ENCODE measurements around the gene ZNF154. TPM values are rescaled to one million over a fixed set of nuclear protein-coding genes. Genes with fewer than 3 reads are reported as not detected.
"Not testable (repeated sequence)": the region's sequence is repeated elsewhere in the genome, so short reads cannot be mapped to it uniquely, and the experiment has no call there.

Gene ZNF154
- total RNA-seq (2014; rRNA removed; shearing (Covaris generic)): not detected in 2 replicates

DNA sequence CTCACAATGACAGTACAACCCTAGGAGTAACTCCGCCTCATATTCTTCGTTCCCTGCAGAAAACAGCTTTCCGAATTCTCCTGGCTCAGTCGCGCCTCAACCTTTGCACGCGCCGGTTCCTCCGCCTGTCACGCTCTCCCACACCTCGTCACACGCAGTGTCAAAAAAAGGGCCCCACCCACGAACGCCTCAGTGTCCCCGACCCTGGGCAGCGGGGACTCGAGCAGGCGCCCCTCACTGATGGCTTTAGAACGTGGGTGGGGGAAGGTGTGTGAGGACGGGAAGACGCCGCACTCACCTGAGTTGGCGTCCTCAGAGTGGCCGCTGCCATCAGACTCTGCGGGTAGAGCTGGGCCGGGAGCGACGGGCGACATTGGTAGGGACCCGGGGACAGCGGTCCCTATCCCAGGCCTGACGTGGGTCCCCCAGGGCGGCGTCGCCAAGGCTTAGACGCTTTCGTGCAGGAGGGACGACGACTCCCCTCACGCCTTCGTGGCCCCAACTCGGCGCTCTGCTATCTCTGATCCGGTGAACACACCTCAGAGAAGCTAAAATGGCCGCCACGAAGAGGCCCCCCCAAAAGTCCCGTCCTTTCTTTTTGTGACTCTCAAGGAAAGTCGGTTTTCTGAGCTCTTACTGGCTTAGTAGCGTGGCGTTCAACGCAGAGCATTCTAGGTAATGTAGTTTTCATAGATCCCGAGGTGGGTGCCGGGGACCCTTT lies at the start of gene ZNF154:
ZNF154 (minus strand) TSS at position 564 of the 721 bp plus-strand sequence; CDS start at position 331, 233 bp downstream.
- DNase-seq (ENCODE audit: low read depth): no peak

DNA sequence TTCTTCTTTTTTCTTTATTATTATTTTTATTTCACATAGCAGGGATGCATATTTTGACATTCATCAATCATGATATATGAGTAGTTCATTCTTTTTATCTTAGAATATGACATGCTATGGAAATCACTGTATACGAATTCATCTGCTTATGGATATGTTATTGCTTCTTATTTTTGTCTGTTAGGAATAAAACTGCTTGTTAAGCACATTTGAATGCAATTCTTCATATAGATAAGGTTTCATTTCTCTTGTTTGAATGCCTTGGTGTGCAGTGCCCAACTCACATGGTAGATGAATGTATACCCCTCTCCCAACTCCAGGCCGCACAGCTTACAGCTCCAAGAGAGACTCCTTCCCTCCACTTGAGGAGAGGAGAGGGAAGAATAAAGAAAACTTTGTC lies 48.9 kb upstream of the ZNF154 start:
- no peak for DNase-seq (ENCODE audit: low read depth)

DNA sequence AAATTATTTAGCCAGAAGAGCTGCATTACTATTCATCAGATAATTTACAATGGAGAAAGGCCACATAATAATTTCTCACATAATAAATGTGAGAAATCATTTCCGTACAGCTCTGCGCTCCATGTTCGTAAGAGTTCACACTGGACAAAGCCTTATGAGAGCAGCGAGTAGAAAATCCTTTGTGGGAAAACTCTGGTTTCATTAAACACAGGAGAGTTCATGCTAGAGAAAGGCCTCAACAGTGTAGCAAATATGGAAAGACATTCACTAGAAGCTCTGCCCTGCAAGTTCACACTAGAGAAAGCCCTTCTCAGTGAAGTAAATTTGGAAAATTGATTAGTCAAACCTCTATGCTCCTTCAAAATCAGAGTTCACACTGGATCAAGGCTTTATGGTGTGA lies 46.0 kb upstream of the ZNF154 start:
- DNase-seq (ENCODE audit: low read depth): no peak

DNA sequence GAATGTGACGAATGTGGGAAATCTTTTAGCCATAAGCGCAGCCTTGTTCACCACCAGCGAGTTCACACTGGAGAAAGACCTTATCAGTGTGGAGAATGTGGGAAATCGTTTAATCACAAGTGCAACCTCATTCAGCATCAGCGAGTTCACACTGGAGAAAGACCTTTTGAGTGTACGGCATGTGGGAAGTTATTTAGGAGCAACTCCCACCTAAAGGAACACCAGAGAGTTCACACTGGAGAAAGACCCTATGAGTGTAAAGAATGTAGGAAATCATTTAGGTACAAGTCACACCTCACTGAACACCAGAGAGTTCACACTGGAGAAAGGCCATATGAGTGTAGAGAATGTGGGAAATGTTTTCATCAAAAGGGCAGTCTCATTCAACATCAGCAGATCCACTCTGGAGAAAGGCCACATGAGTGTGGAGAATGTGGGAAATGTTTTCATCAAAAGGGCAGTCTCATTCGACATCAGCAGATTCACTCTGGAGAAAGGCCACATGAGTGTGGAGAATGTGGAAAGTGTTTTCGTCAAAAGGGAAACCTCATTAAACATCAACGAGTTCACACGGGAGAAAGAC lies 45.2 kb upstream of the ZNF154 start:
- DNase-seq (ENCODE audit: low read depth): no peak

DNA sequence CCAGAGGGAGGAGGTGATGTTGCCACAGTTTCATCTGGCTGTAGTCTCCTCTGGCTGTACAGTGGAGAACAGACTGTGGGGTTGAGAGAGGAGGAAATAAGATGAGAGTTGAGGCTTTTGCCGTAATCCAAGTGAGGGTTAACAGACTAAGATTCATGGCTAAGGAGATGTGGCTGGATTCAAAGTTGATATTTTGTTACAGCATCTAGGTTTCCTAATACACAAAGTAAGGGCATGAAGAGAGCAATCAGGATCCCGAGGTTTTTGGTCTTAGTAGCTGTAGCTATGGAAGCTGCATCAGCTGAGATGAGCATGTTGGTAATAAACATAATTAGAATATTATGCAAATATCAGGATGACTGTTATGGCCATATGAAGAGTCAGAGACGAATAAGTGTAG lies 39.0 kb upstream of the ZNF154 start:
- no peak for DNase-seq (ENCODE audit: low read depth)

DNA sequence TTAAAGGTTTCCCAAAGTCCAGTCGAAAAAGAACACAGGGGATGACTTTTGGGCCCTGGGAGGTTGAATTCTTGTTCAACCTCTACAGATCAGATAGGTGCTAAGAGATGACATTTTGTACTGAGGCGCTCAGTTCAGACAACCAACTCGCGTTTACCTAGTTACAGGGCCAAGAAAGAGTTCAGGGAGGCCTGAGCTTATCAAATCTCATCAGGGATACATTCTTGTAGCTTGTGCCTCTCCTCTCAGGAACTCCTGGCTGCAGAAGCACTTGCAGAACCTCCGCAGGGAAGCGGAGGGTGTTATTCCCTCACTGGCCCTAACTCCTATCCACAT lies 38.4 kb upstream of the ZNF154 start:
- no peak for DNase-seq (ENCODE audit: low read depth)

DNA sequence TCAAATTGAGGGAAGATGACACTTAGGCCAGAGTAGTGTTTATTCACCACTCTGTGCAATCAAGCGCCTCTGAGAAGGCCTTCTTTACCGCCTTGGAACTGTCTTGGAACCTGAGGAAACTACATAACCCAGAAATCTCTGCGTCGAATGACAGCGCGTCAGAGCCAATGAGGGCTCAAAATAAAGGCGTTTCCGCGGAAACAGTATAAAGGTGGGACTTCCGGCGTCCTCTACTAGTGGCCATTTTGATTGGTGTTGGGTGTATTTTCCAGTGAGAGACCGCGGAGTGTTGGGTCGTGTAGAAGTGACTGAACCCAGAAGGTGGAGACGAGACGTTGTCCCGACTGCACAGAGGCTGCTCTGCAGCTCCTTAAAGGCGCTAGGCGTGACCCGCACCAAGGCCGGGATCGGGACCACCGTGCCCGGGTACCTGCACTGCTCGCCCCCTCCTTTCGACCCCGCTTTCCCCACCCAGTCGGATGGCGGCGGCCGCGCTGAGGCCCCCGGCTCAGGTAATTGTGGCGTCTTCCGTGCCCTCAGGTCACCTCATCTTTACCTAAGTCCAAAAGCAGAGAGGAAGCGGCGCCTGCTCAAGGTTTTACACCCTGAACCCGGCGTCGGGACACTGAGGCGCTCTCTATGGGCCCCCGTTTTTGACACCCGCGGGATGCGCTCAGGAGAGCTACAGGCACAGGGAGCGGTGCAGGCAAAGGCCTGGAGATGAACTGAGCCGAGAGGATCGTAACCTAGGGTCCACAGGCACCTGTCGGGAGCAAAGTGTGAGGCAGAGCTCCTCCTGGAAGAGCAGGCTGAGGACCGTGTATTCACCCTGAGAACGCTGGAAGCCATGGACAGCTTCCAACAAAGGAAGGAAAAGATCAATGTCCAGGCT lies 37.8 kb upstream of the ZNF154 start, which contains the start of gene ZNF776:
ZNF776 (plus strand) TSS at position 236 of the 892 bp plus-strand sequence; CDS start at position 480, 244 bp downstream.
- DNase-seq (ENCODE audit: low read depth): peak; percentile 89

DNA sequence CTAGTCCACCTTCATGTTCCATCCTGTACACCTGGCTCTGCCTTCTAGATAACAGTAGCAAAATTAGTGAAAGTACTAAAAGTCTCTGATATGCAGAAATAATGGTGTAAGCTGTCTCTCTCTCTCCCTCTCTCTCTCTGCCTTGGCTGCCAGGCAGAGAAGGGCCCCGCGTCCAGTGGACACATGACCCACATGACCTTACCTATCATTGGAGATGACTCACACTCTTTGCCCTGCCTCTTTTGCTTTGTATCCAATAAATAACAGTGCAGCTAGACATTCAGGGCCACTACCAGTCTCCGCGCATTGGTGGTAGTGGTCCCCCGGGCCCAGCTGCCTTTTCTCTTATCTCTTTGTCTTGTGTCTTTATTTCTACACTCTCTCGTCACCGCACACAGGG lies 29.8 kb upstream of the ZNF154 start:
- DNase-seq (ENCODE audit: low read depth): not testable (repeated sequence)

DNA sequence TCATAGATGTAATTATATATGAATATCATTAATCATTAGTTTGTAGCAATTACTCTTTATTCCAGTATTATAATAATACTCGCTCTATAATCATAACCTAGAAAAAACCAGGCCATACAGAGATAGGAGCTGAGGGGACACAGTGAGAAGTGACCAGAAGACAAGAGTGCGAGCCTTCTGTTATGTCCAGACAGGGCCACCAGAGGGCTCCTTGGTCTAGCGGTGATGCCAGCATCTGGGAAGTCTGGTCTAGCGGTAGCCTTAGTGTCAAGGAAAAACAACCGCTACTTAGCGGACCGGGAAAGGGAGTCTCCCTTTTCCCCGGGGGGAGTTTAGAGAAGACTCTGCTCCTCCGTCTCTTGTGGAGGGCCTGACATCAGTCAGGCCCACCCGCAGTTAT lies 29.3 kb upstream of the ZNF154 start:
- DNase-seq (ENCODE audit: low read depth): not testable (repeated sequence)

DNA sequence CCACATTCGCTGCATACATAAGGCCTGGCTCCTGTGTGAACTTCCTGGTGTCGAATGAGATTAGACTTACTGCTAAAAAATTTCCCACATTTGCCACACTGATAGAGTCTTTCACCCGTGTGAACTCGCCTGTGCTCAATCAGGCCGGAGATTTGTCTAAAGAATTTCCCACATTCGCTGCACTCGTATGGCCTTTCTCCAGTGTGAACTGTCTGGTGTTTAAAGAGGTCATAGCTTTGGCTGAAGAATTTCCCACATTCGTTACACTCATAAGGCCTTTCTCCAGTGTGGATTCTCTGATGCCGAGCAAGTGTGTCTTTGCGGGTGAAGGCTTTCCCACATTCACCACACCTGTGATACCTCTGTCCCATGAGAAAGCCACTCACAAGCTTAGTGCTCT lies 11.9 kb upstream of the ZNF154 start:
- DNase-seq (ENCODE audit: low read depth): no peak

DNA sequence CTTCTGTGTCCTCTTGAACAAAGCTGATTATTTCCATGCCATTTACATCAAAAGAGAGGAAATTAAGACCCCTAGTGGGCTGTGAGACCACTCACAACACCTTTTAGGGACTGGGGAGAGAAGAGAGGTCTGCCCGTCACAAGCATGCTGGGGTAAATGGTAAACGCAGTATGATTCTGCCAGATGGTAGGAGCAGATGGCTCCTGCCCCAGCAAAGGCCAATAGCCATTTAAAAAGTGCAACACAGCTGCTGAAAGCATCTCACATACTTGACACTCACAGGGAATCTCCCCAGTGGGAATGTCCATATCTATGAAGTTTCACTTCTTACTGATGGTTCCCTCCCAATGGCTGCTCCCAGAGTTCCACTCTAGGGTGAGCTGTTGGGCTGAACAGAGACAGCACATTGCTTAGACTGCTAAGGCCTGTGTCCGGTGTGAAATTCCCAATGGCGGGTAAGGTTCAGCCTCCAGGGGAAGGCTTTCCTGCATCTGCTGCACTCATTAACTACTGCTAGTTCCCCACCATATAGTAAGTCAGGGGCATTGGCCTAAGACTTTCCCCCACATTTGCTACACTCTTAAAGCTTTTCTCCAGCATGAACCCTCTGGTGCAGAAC lies 11.0 kb upstream of the ZNF154 start:
- DNase-seq (ENCODE audit: low read depth): no peak

DNA sequence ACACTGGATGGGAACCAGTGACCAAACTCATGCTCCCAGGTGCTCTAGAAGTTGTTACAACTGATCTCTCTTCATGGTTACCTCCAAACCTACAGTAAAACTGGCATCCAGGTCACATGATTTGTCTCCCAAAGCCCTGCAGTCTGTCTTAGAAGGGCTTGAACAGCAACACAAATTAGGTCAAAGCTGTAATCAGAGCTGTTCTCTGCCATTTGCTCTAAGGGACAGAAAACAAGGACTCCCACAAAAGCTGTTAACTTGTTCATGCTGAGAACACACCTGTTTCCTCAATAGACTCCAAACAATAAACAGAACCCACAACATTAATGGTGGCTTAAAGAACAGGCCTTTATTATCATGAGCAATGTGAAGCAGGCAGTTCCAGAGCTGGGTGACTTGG lies 10.4 kb upstream of the ZNF154 start:
- no peak for DNase-seq (ENCODE audit: low read depth)

DNA sequence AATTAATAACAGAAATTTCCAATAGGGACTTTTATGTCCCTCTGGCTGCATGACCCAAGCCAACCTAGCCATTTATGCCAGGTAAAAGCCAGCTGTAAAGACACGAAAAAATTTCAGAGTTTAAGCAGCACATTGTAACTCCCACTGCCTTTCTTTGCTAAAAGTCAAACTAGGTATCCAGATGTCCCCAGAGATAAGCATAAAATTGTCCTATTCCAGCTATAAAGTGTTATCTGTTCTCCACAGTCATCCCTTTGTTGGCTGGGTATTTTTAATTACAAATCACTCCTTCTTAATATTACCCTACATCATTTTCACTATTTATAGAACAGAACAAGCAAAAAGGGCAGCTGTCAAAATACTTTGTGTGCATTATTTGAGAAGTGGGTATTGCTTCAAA lies 3.2 kb upstream of the ZNF154 start:
- no peak for DNase-seq (ENCODE audit: low read depth)

DNA sequence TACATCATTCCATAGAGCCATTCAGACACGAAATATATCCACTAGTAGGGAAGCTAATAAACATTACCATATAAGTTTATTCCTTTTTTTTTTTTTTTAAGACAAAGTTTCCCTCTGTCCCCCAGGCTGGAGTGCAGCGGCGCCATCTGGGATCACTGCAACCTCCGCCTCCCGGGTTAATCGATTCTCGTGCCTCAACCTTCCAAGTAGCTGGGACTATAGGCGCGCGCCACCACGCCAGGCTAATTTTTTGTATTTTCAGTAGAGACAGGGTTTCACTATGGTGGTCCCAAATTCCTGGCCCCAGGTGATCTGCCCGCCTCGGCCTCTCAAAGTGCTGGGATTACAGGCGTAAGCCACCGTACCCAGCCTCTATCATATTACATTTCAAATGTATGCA lies 612 bp upstream of the ZNF154 start:
- no peak for DNase-seq (ENCODE audit: low read depth)

DNA sequence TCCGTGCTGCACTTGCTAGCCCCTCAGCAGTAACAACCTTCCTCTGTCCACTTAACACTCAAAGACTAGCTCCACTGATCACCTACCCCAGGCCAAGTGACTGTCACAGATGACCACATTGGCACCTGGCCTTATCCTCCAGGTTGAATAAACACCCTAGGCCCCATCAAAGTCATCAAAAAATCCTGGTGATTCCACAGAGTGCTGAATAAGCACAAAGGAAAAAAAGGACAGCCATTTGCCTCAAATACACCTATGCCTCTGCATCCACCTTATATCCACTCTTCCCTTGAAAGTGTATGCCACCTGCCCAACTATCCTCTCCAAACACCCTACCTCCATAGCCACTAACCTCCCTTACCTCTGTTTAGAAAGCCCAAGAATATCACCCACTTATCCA lies 2.7 kb downstream of the ZNF154 start:
- no peak for DNase-seq (ENCODE audit: low read depth)

DNA sequence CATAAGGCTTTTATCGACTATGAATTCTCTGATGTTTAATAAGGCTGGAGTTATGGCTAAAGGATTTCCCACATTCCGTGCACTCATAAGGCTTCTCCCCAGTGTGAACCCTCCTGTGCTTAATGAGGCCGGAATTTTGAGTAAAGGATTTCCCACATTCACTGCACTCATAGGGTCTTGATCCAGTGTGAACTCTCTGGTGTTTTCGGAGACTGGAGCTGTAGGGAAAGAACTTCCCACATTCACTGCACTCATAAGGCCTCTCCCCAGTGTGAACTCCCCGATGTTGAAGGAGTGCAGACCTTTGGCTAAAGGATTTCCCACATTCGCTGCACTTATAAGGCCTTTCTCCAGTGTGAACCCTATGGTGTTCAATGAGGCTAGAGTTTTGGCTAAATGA lies 7.4 kb downstream of the ZNF154 start:
- DNase-seq (ENCODE audit: low read depth): no peak

DNA sequence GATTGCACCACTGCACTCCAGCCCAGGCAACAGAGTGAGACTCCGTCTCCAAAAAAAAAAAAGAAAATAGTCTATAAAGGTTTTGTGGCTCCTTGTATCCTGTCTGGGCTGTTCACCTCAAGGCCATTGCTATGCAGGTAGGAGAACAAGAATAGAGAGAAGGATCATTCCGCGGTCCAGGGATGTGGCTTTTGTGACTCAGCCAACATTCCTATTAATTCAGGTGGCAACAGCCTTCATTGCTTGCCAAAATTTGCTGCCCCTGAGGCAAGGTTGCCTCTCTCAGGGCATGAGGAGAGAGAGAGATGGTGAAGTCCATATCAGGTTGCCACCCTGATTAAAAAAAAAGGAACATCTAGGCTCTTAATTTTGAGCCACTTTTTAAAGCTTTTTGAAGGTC lies 19.3 kb downstream of the ZNF154 start:
- DNase-seq (ENCODE audit: low read depth): no peak

DNA sequence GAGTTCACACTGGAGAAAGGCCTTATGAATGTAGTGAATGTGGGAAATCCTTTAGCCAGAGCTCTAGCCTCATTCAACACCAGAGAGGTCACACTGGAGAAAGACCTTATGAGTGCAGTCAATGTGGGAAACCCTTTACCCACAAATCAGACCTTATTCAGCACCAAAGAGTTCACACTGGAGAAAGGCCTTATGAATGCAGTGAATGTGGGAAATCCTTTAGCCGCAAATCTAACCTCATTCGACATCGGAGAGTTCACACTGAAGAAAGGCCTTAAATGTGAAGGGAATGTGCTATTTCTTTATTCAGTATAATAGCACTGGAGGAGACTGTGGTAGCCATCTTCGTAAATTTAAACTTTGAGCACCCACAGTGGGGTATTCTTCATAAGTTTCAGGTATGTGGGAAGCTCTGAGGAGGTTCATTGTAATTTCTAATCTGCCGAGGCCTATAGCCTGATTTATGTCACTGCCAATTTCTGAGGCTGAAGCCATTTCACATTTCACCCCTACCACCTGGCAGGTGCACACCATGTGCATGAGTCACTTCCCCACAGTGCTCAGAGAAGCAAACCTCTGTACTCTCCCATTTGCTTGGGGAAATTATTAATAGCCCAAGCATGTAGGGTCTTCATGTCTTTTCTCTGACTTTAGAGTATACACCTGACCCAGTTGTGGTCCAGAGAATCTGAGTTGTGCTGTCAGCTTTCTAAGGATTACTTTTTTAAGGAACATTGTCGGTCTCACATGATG lies 20.8 kb downstream of the ZNF154 start:
- DNase-seq (ENCODE audit: low read depth): no peak

DNA sequence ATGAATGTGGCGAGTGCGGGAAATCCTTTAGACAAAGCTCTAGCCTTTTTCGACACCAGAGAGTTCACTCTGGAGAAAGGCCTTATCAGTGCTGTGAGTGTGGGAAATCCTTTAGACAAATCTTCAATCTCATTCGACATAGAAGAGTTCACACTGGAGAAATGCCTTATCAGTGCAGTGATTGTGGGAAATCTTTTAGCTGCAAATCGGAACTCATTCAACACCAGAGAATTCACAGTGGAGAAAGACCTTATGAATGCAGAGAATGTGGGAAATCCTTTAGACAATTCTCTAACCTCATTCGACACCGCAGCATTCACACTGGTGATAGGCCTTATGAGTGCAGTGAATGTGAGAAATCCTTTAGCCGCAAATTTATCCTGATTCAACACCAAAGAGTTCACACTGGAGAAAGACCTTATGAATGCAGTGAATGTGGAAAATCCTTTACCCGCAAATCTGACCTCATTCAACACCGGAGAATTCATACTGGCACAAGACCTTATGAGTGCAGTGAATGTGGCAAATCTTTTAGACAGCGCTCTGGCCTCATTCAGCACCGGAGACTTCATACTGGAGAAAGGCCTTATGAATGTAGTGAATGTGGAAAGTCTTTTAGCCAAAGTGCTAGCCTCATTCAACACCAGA lies 21.5 kb downstream of the ZNF154 start:
- DNase-seq (ENCODE audit: low read depth): no peak

DNA sequence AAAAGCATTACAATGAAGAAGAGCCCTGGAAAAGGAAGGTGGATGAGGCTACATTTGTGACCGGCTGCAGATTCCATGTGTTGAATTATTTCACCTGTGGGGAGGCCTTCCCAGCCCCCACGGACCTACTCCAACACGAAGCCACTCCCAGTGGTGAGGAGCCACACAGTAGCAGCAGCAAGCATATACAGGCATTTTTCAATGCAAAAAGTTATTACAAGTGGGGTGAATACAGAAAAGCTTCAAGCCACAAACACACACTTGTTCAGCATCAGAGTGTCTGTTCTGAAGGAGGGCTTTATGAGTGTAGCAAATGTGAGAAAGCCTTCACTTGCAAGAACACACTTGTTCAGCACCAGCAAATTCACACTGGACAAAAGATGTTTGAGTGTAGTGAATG lies 22.3 kb downstream of the ZNF154 start:
- DNase-seq (ENCODE audit: low read depth): no peak

DNA sequence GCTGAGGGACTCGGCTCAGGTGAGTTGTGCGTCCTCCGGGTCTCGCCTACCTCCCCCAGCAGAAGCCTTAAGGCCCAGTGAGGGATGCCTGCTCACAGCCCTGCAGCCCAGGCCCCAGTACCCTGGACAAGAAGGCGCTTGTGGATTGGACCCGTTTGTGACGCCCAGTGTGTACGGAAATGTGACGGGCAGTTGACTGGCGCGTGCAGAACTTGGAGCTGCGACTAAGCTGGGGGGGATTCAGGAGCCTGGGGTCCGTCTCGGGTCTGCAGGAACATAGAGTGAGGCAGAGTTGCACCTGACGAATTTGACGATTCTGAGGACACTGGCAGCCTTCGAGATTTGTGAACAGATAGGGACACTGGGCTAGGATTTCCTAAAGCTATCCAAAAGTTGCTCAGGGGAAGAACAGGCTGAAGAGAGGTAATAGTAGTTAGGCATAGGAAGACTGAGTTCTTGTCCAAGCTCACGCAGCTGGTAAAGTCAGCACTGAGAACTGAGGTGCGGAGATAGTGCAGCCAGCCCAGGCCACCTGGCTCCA lies 26.7 kb downstream of the ZNF154 start:
- DNase-seq (ENCODE audit: low read depth): no peak

Data from Daoy (cell line).